ENCODE results near the gene RAB28. TPM values are rescaled to one million over a fixed set of nuclear protein-coding genes. Genes with fewer than 3 reads are reported as not detected.

Gene RAB28
- polyA plus RNA-seq (2012; rRNA removed), result 10.5 and 14.8 TPM in 2 replicates
- 15.3 and 18.5 TPM in 2 replicates for polyA plus RNA-seq (2012; cell fraction: cytosol; rRNA removed)
- polyA plus RNA-seq (2012; cell fraction: nucleus; rRNA removed), result 8.0 and 14.2 TPM in 2 replicates

DNA sequence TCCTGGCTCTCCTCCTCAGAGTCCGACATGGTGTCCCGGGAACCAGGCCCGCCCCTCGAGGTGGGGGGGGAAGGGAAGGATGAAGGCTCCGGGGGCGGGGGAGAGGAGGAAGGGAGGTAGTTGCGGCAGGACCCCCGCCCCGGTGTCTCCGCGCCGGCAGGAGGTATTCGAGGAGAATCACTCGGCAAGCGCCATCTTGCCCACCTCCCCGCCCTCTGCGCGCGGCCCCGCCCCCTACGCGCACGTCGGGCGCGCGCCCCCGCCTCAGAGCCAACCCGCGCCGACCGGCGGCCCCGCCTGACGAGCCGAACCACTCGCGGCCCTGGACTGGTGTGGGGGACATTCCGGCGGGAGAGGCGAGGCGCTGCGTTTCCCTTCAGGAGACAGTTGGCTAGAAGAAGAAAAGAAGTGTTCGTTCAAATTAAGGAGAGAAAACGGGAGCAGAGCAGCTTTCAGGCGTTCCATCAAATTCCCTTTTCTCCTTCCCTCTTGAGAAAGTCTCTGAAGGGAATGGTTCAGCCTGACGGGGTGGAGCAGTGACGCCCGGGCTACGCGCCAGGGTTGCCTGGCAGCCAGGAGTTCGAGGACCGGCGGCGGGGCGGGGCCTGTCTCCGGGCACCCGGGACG, at the start of gene RAB28:
RAB28 (minus strand) TSS at position 219 of the 627 bp plus-strand sequence.
- under 1% methylated on average over 22 of the region's 59 CpGs for WGBS (ENCODE audit: low lambda C conversion rate)
- Histone ChIP-seq H3K36me3 (replicated peaks in 1 of 2; ENCODE audit: control insufficient read depth in 1 of 2, insufficient read depth in 2 of 2, low read length in 1 of 2) (peaks cover 0 to 1% of the 10 kb centered on the region in 2 experiments), H4K20me1 (ENCODE audit: insufficient read depth) (peaks cover 12% of the 10 kb centered on the region; the same call in 1 of the 2 replicates), H3F3A (replicated peaks; ENCODE audit: insufficient read depth) (peaks cover 14% of the 10 kb centered on the region), H2AFZ (ENCODE audit: low read depth) (peak within 1 kb of the TSS; percentile 90), H3K4me3 (ENCODE audit: low read depth in 2 of 2, low read length in 1 of 2) (peak within 1 kb of the TSS; percentile 93 to 94), H3K9me3 (no peaks in the 10 kb centered on the region), H3K27ac (ENCODE audit: low read depth in 2 of 2, low read length in 1 of 2) (peak within 1 kb of the TSS; percentile 93 to 97), H3K9me2 (no peaks in the 10 kb centered on the region), H3K4me2 (peak within 1 kb of the TSS; percentile 94), H3K4me1 (ENCODE audit: control insufficient read depth in 1 of 2, insufficient read depth in 2 of 2, low read depth in 1 of 2, low read length in 1 of 2) (peaks cover 7 to 8% of the 10 kb centered on the region in 2 experiments; a peak in 3 of 4 replicates), H3K79me2 (ENCODE audit: insufficient read depth) (peaks cover 46% of the 10 kb centered on the region), H3K27me3 (ENCODE audit: insufficient read depth) (no peaks in the 10 kb centered on the region), H3K9ac (peak within 1 kb of the TSS; percentile 96)
- POLR2A ChIA-PET, result no interaction called here
- DNase-seq, result peak; percentile 95
- CTCF ChIA-PET, result interaction anchor here (1.1 to 1.3 kb wide), 2 partner anchors 11 to 64 kb away, joined by 4 read pairs; no protein-coding TSS in a partner anchor
- TF ChIP-seq CHD2 (IDR thresholded peaks at IDR 0.05; ENCODE audit: low read length, partially characterized antibody) (peak; percentile 29), RXRA (IDR thresholded peaks at IDR 0.05; ENCODE audit: borderline replicate concordance, low read depth) (no peak), MXI1 (IDR thresholded peaks at IDR 0.05; ENCODE audit: low read depth, low read length) (no peak; the same call in 1 of the 2 replicates), NFIC (IDR thresholded peaks at IDR 0.05; ENCODE audit: borderline replicate concordance) (peak; percentile 69), TEAD4 (IDR thresholded peaks at IDR 0.05; ENCODE audit: borderline replicate concordance, insufficient read depth) (no peak), TCF12 (IDR thresholded peaks at IDR 0.05) (no peak), NRF1 (IDR thresholded peaks at IDR 0.05; ENCODE audit: low read depth, low read length) (peak; percentile 54), JUND (IDR thresholded peaks at IDR 0.05) (peak; percentile 23; the same call in 1 of the 2 replicates), TAF1 (IDR thresholded peaks at IDR 0.05; ENCODE audit: borderline replicate concordance, low read depth, low read length) (peak; percentile 96), YY1 (IDR thresholded peaks at IDR 0.05; ENCODE audit: low read depth) (peak; percentile 88), GATA2 (CRISPR knock-in tag; IDR thresholded peaks at IDR 0.05) (no peak)
- TF ChIP-seq, protein P1, sequence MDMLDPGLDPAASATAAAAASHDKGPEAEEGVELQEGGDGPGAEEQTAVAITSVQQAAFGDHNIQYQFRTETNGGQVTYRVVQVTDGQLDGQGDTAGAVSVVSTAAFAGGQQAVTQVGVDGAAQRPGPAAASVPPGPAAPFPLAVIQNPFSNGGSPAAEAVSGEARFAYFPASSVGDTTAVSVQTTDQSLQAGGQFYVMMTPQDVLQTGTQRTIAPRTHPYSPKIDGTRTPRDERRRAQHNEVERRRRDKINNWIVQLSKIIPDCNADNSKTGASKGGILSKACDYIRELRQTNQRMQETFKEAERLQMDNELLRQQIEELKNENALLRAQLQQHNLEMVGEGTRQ (IDR thresholded peaks at IDR 0.05; ENCODE audit: borderline replicate concordance, low read depth, low read length), result no peak
- TF ChIP-seq, protein P2, sequence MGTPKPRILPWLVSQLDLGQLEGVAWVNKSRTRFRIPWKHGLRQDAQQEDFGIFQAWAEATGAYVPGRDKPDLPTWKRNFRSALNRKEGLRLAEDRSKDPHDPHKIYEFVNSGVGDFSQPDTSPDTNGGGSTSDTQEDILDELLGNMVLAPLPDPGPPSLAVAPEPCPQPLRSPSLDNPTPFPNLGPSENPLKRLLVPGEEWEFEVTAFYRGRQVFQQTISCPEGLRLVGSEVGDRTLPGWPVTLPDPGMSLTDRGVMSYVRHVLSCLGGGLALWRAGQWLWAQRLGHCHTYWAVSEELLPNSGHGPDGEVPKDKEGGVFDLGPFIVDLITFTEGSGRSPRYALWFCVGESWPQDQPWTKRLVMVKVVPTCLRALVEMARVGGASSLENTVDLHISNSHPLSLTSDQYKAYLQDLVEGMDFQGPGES (IDR thresholded peaks at IDR 0.05; ENCODE audit: low read depth, low read length), result no peak
- TF ChIP-seq, protein P3, sequence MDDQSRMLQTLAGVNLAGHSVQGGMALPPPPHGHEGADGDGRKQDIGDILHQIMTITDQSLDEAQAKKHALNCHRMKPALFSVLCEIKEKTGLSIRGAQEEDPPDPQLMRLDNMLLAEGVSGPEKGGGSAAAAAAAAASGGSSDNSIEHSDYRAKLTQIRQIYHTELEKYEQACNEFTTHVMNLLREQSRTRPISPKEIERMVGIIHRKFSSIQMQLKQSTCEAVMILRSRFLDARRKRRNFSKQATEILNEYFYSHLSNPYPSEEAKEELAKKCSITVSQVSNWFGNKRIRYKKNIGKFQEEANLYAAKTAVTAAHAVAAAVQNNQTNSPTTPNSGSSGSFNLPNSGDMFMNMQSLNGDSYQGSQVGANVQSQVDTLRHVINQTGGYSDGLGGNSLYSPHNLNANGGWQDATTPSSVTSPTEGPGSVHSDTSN (IDR thresholded peaks at IDR 0.05), result 0 out of 2 replicates have a peak, but pooled peaks have one; percentile 12

All from SK-N-SH (cell line).